ENCODE data around the gene REV3L. TPM values are rescaled to one million over a fixed set of nuclear protein-coding genes. Genes with fewer than 3 reads are reported as not detected.

REV3L gene
- total RNA-seq, 4 donors from 2014 or later, result 25.9 to 79.1 (median 49.0) TPM

GRCh38 chr6:111428811-111429210, 54.2 kb downstream of the REV3L start:
- ATAC-seq (no peak), DNase-seq (no peak)
- in situ Hi-C loops (cut with MboI; ENCODE audit: low sequenced_read_pairs in 4 of 4), result no loop called here
- intact Hi-C loops (cut with DNase I; ENCODE audit: low total_unique reads), result no loop called here
- Histone ChIP-seq H3K27ac (no peak overlapping the region), H3K27me3 (no peaks in the 10 kb centered on the region), H3K4me1 (peaks cover 37 to 44% of the 10 kb centered on the region in 2 donors), H3K36me3 (no peaks in the 10 kb centered on the region), H3K4me3 (no peak overlapping the region), H3K9me3 (no peaks in the 10 kb centered on the region)
- TF ChIP-seq CTCF (IDR thresholded peaks at IDR 0.05 in 4 of 5, conservative IDR thresholded peaks at IDR 0.05 in 1 of 5) (no peak), POLR2A (IDR thresholded peaks at IDR 0.05) (no peak)

GRCh38 chr6:111427341-111428116, 55.5 kb downstream of the REV3L start:
- ATAC-seq (peak in 1 of 2 donors; percentile 53), DNase-seq (no peak)
- intact Hi-C loops (cut with DNase I; ENCODE audit: low total_unique reads), result no loop called here
- Histone ChIP-seq H3K27ac (peak overlapping the region in 2 of 4 donors; percentile 8 to 26), H3K4me3 (no peak overlapping the region), H3K9me3 (no peaks in the 10 kb centered on the region), H3K36me3 (no peaks in the 10 kb centered on the region), H3K4me1 (peaks cover 49 to 54% of the 10 kb centered on the region in 2 donors), H3K27me3 (no peaks in the 10 kb centered on the region)
- TF ChIP-seq POLR2A (IDR thresholded peaks at IDR 0.05) (no peak), CTCF (IDR thresholded peaks at IDR 0.05 in 4 of 5, conservative IDR thresholded peaks at IDR 0.05 in 1 of 5) (no peak)
- in situ Hi-C loops (cut with MboI; ENCODE audit: low sequenced_read_pairs in 4 of 4), result no loop called here

GRCh38 chr6:111423960-111424846, 58.8 kb downstream of the REV3L start:
- no peak for TF ChIP-seq CTCF (IDR thresholded peaks at IDR 0.05 in 4 of 5, conservative IDR thresholded peaks at IDR 0.05 in 1 of 5)
- Histone ChIP-seq H3K36me3 (no peaks in the 10 kb centered on the region), H3K4me3 (peak overlapping the region in 1 of 4 donors; percentile 7), H3K4me1 (peaks cover 43 to 48% of the 10 kb centered on the region in 2 donors), H3K9me3 (no peaks in the 10 kb centered on the region), H3K27me3 (no peaks in the 10 kb centered on the region), H3K27ac (no peak overlapping the region)
- in situ Hi-C loops (cut with MboI; ENCODE audit: low sequenced_read_pairs in 4 of 4) (no loop called here), intact Hi-C loops (cut with DNase I; ENCODE audit: low total_unique reads) (no loop called here)
- ATAC-seq, result peak in 1 of 2 donors; percentile 19
- DNase-seq, result peak in 1 of 2 donors; percentile 24

GRCh38 chr6:111423055-111423633, 59.9 kb downstream of the REV3L start:
- H3K4me3 ChIP-seq, result no peak overlapping the region
- no peaks in the 10 kb centered on the region for H3K27me3 ChIP-seq
- intact Hi-C loops (cut with DNase I; ENCODE audit: low total_unique reads), result no loop called here
- no peak overlapping the region for H3K27ac ChIP-seq
- H3K36me3 ChIP-seq, result no peaks in the 10 kb centered on the region
- peaks cover 52 to 56% of the 10 kb centered on the region in 2 donors for H3K4me1 ChIP-seq
- in situ Hi-C loops (cut with MboI; ENCODE audit: low sequenced_read_pairs in 4 of 4), result no loop called here
- ATAC-seq (no peak), DNase-seq (no peak)
- TF ChIP-seq POLR2A (IDR thresholded peaks at IDR 0.05), result no peak
- no peak for TF ChIP-seq CTCF (IDR thresholded peaks at IDR 0.05 in 4 of 5, conservative IDR thresholded peaks at IDR 0.05 in 1 of 5)
- H3K9me3 ChIP-seq, result no peaks in the 10 kb centered on the region

Measured in gastrocnemius medialis (tissue), 4 donors.